ENCODE measurements around the gene MAPRE2. TPM values are rescaled to one million over a fixed set of nuclear protein-coding genes. Genes with fewer than 3 reads are reported as not detected.

Gene MAPRE2
- total and polyA plus RNA-seq, 4 donors = 65.3 to 203 (median 129) TPM

DNA sequence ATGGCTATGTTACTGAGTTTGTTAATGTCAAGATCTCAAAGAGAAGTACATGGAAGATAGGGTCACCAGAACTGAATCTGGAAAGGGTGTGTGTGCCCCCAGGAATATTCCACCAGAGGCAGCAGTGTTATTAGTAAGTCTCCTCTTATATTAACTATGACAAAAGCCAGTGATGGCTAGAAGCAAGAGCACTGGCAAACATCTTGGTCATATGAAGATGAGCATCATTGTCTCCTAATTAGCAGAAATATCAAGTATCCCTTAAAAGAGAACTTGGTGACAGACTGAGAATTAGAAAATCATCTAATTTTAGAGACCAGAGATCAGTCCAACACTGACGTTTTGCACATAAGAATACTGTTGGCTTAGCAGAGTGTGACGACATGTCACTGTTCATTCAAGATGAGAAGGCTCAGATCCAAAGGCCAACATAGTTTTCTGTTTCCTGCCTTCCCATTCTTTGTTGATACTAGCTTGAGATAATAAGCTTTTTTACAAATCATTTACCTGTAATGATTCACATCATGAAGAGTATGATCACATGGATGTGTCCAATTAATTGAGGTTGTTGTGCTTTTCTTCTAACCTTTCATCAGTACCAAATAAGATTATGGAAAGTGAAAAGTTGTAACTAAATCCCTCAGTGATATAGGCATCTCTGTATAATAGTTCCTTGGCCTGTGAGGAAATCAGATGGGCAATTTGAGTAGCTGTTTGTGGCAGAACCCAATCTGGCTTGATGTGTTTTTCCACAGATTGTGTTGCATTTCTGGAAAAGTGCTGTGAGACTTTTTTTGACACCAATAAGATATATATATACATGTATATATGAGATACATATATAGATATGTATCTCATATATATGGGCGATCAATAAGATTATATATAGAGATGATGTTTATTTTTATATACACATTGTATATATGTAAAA, 44.5 kb downstream of the MAPRE2 start:
- WGBS (ENCODE audit: insufficient coverage) = 50% methylated on average over 1 of the region's 3 CpGs
- DNase-seq (ENCODE audit: low read depth in 4 of 6, low spot score in 6 of 6) = peak in 1 of 6 donors; percentile 73
- no peak overlapping the region for H3K27ac ChIP-seq (ENCODE audit: low read depth, low read length)
- H3K4me1 ChIP-seq (ENCODE audit: control insufficient read depth, insufficient read depth, low read length) = no peaks in the 10 kb centered on the region
- H3K27me3 ChIP-seq (ENCODE audit: control insufficient read depth, insufficient read depth, low read length) = no peaks in the 10 kb centered on the region
- H3K36me3 ChIP-seq (ENCODE audit: control insufficient read depth, insufficient read depth, low read length) = no peaks in the 10 kb centered on the region
- no peaks in the 10 kb centered on the region for H3K9me3 ChIP-seq (ENCODE audit: control insufficient read depth, insufficient read depth, low read length)
- H3K4me3 ChIP-seq (ENCODE audit: low read depth, low read length) = no peak overlapping the region

GRCh38 chr18:35086704-35087103, 45.5 kb downstream of the MAPRE2 start:
- Histone ChIP-seq H3K36me3 (ENCODE audit: control insufficient read depth, insufficient read depth, low read length) (no peaks in the 10 kb centered on the region), H3K4me3 (ENCODE audit: low read depth, low read length) (no peak overlapping the region), H3K27ac (ENCODE audit: low read depth, low read length) (no peak overlapping the region), H3K4me1 (ENCODE audit: control insufficient read depth, insufficient read depth, low read length) (no peaks in the 10 kb centered on the region), H3K27me3 (ENCODE audit: control insufficient read depth, insufficient read depth, low read length) (no peaks in the 10 kb centered on the region), H3K9me3 (ENCODE audit: control insufficient read depth, insufficient read depth, low read length) (no peaks in the 10 kb centered on the region)
- WGBS (ENCODE audit: insufficient coverage) = no CpG with 5 or more reads among the region's 2 CpGs
- DNase-seq (ENCODE audit: low read depth in 4 of 6, low spot score in 6 of 6) = no peak

DNA sequence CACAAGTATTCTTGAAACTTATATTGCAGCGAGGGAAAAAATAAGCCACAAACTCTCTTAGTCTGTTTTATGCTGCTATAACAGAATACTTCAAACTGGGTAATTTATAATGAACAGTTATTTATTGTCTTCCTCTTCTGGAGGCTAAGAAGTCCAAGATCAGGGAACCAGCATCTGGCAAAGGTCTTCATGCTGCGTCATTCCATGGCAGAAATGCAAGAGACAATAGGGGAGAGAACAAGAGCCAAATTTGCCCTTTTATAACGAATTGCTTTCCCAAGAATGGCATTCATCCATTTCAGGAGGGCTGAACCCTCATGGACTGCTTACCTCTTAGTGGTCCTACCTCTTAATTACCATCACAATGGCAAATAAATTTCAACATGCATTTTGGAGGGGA, 46.5 kb downstream of the MAPRE2 start:
- WGBS (ENCODE audit: insufficient coverage) = 70% methylated on average over 2 of the region's 3 CpGs
- Histone ChIP-seq H3K27ac (ENCODE audit: low read depth, low read length) (no peak overlapping the region), H3K27me3 (ENCODE audit: control insufficient read depth, insufficient read depth, low read length) (no peaks in the 10 kb centered on the region), H3K4me1 (ENCODE audit: control insufficient read depth, insufficient read depth, low read length) (no peaks in the 10 kb centered on the region), H3K9me3 (ENCODE audit: control insufficient read depth, insufficient read depth, low read length) (no peaks in the 10 kb centered on the region), H3K36me3 (ENCODE audit: control insufficient read depth, insufficient read depth, low read length) (no peaks in the 10 kb centered on the region), H3K4me3 (ENCODE audit: low read depth, low read length) (no peak overlapping the region)
- DNase-seq (ENCODE audit: low read depth in 4 of 6, low spot score in 6 of 6) = no peak

GRCh38 chr18:35088921-35089320, 47.7 kb downstream of the MAPRE2 start:
- Histone ChIP-seq H3K4me1 (ENCODE audit: control insufficient read depth, insufficient read depth, low read length) (no peaks in the 10 kb centered on the region), H3K27me3 (ENCODE audit: control insufficient read depth, insufficient read depth, low read length) (no peaks in the 10 kb centered on the region), H3K4me3 (ENCODE audit: low read depth, low read length) (no peak overlapping the region), H3K36me3 (ENCODE audit: control insufficient read depth, insufficient read depth, low read length) (no peaks in the 10 kb centered on the region), H3K27ac (ENCODE audit: low read depth, low read length) (no peak overlapping the region), H3K9me3 (ENCODE audit: control insufficient read depth, insufficient read depth, low read length) (no peaks in the 10 kb centered on the region)
- DNase-seq (ENCODE audit: low read depth in 4 of 6, low spot score in 6 of 6) = no peak
- WGBS (ENCODE audit: insufficient coverage) = 100% methylated on average over 1 of the region's 3 CpGs

DNA sequence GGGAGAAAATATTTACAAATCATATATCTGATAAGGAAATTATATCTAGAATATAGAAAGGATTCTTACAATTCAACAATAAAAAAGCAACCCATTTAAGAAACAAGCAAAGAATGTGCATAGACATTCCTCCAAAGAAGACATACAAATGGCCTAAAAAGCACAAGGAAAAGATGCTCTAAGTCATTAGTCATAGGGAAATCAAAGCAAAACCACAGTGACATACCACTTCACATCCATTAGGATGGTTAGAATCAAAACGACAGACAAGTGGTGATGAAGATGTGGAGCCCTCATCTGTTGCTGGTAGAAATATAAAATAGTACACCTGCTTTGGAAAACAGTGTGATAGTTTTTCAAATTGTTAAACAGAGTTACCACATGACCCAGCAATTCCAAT, 48.2 kb downstream of the MAPRE2 start:
- H3K9me3 ChIP-seq (ENCODE audit: control insufficient read depth, insufficient read depth, low read length) = no peaks in the 10 kb centered on the region
- H3K27ac ChIP-seq (ENCODE audit: low read depth, low read length) = no peak overlapping the region
- H3K4me3 ChIP-seq (ENCODE audit: low read depth, low read length) = no peak overlapping the region
- WGBS (ENCODE audit: insufficient coverage) = no CpG with 5 or more reads among the region's 1 CpG
- H3K27me3 ChIP-seq (ENCODE audit: control insufficient read depth, insufficient read depth, low read length) = no peaks in the 10 kb centered on the region
- no peak for DNase-seq (ENCODE audit: low read depth in 4 of 6, low spot score in 6 of 6)
- no peaks in the 10 kb centered on the region for H3K36me3 ChIP-seq (ENCODE audit: control insufficient read depth, insufficient read depth, low read length)
- H3K4me1 ChIP-seq (ENCODE audit: control insufficient read depth, insufficient read depth, low read length) = no peaks in the 10 kb centered on the region

DNA sequence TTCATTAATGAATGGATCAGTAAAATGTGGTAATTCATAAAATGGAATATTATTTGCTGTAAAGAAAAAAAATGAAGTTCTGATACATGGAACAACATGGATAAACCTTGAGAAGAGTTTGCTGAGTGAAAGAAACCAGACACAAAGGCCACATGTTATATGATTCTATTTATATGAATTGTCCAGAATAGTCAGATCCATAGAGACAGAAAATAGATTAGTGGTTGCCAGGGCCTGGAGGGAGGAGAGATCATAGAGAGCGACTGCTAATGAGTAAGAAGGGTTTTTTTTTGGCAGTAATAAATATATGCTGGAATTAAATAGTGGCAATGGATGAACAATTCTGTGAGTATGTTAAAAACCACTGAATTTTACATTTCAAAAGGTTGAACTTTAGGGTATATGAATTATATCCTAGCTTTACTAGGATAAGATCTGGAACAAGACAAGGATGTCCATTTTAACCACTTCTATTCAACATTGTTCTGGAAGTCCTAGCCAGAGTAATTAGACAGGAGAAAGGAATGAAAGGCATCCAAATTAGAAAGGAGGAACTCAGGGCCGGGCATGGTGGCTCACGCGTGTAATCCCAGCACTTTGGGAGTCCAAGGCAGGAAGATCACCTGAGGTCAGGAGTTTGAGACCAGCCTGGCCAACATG, 48.8 kb downstream of the MAPRE2 start:
- 100% methylated on average over 2 of the region's 4 CpGs for WGBS (ENCODE audit: insufficient coverage)
- H3K36me3 ChIP-seq (ENCODE audit: control insufficient read depth, insufficient read depth, low read length) = no peaks in the 10 kb centered on the region
- no peak overlapping the region for H3K4me3 ChIP-seq (ENCODE audit: low read depth, low read length)
- no peaks in the 10 kb centered on the region for H3K9me3 ChIP-seq (ENCODE audit: control insufficient read depth, insufficient read depth, low read length)
- no peak for DNase-seq (ENCODE audit: low read depth in 4 of 6, low spot score in 6 of 6)
- no peak overlapping the region for H3K27ac ChIP-seq (ENCODE audit: low read depth, low read length)
- H3K4me1 ChIP-seq (ENCODE audit: control insufficient read depth, insufficient read depth, low read length) = no peaks in the 10 kb centered on the region
- H3K27me3 ChIP-seq (ENCODE audit: control insufficient read depth, insufficient read depth, low read length) = no peaks in the 10 kb centered on the region

DNA sequence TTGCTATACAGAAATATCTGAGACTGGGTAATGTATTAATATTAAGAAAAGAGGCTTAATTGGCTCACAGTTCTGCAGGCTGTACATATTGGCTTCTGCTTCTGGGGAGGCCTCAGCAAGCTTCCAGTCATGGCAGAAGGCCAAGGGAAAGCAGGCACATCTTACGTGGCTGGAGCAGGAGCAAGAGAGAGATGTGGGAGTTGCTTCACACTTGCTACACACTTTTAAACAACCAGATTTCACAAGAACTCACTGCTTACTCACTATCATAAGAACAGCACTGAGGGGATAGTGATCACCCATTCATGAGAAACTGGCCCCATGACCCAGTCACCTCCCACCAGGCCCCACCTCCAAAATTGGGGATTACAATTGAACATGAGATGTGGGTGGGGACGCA, 50.6 kb downstream of the MAPRE2 start:
- DNase-seq (ENCODE audit: low read depth in 4 of 6, low spot score in 6 of 6) = no peak
- WGBS (ENCODE audit: insufficient coverage) = no CpG with 5 or more reads among the region's 2 CpGs
- Histone ChIP-seq H3K36me3 (ENCODE audit: control insufficient read depth, insufficient read depth, low read length) (no peaks in the 10 kb centered on the region), H3K27me3 (ENCODE audit: control insufficient read depth, insufficient read depth, low read length) (no peaks in the 10 kb centered on the region), H3K4me3 (ENCODE audit: low read depth, low read length) (no peak overlapping the region), H3K27ac (ENCODE audit: low read depth, low read length) (no peak overlapping the region), H3K9me3 (ENCODE audit: control insufficient read depth, insufficient read depth, low read length) (no peaks in the 10 kb centered on the region), H3K4me1 (ENCODE audit: control insufficient read depth, insufficient read depth, low read length) (no peaks in the 10 kb centered on the region)

DNA sequence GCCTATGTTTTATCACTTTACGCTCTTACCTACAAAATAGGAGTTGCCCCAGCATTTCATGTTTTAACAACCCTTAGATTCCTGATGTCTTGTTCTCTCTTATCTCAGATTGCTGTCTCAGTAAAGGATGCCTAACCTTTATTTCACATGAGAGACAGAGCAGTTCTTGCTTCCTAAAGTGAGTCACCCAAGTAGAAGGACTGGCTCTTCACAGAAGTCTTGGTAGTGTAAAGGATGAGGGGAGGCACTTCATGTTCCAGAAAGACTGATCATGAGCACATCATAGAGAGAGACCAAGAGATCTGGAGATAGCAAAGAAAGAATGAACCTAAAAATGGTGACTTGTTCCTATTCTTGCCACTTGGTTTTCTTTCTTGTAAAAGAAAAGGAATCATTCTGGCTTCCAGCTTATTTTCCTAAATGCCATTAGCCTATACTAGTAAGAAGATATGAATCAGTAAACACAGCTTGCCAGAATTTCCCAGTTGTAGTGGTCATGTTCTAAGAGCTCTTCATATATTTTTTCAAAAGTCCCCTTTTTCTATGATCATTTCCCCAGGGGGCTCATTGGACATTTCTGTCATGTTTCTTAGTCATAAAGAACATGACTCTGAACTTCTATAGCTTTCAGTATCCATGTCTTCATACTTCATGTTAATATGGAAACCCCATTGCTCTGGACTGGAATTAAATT, 54.9 kb downstream of the MAPRE2 start:
- Histone ChIP-seq H3K4me1 (ENCODE audit: control insufficient read depth, insufficient read depth, low read length) (no peaks in the 10 kb centered on the region), H3K4me3 (ENCODE audit: low read depth, low read length) (no peak overlapping the region), H3K27me3 (ENCODE audit: control insufficient read depth, insufficient read depth, low read length) (no peaks in the 10 kb centered on the region), H3K9me3 (ENCODE audit: control insufficient read depth, insufficient read depth, low read length) (no peaks in the 10 kb centered on the region), H3K36me3 (ENCODE audit: control insufficient read depth, insufficient read depth, low read length) (no peaks in the 10 kb centered on the region), H3K27ac (ENCODE audit: low read depth, low read length) (no peak overlapping the region)
- no peak for DNase-seq (ENCODE audit: low read depth in 4 of 6, low spot score in 6 of 6)
- WGBS (ENCODE audit: insufficient coverage) = 100% methylated on average over 1 of the region's 1 CpG

DNA sequence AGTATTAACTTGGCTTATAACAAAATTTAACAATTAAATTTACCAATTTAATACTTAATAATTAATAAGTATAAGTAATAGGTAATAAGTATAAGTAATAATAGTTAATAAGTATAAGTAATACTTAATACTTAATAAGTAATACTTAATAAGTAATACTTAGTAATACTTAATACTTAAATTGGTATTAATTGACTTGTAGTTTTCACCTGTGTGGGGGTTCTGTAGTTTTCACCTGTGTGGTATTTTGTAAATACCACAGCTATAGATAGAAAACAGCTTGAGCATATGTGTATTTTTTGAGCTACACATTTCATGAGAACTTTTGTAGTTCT, 55.4 kb downstream of the MAPRE2 start:
- Histone ChIP-seq H3K9me3 (ENCODE audit: control insufficient read depth, insufficient read depth, low read length) (no peaks in the 10 kb centered on the region), H3K27me3 (ENCODE audit: control insufficient read depth, insufficient read depth, low read length) (no peaks in the 10 kb centered on the region), H3K4me3 (ENCODE audit: low read depth, low read length) (no peak overlapping the region), H3K36me3 (ENCODE audit: control insufficient read depth, insufficient read depth, low read length) (no peaks in the 10 kb centered on the region), H3K27ac (ENCODE audit: low read depth, low read length) (no peak overlapping the region), H3K4me1 (ENCODE audit: control insufficient read depth, insufficient read depth, low read length) (no peaks in the 10 kb centered on the region)
- no peak for DNase-seq (ENCODE audit: low read depth in 4 of 6, low spot score in 6 of 6)

All from spinal cord (tissue), 10 donors.